ENCODE data around the gene ZNF697. TPM values are rescaled to one million over a fixed set of nuclear protein-coding genes. Genes with fewer than 3 reads are reported as not detected.

ZNF697 gene
- total RNA-seq, 1 experiment from 2014 or later = 2.9 TPM

GRCh38 chr1:119595606-119596005 lies 52.5 kb downstream of the ZNF697 start:
- no peak overlapping the region for H3K27ac Mint-ChIP-seq (ENCODE audit: unreplicated experiment)
- Histone ChIP-seq H3K36me3 (ENCODE audit: control insufficient read depth, insufficient read depth, low read length) (no peaks in the 10 kb centered on the region), H3K9me3 (no peaks in the 10 kb centered on the region), H3K4me1 (peaks cover 10% of the 10 kb centered on the region), H3K4me3 (ENCODE audit: low read depth, low read length) (no peak overlapping the region), H3K27me3 (replicated peaks; ENCODE audit: control insufficient read depth, insufficient read depth, low read length) (no peaks in the 10 kb centered on the region)
- H3K27me3 Mint-ChIP-seq (ENCODE audit: insufficient read depth, unreplicated experiment) = no peaks in the 10 kb centered on the region
- no peak for TF ChIP-seq CTCF (IDR thresholded peaks at IDR 0.05; ENCODE audit: insufficient read depth in 1 of 2, low read depth in 1 of 2, low read length in 1 of 2, severe bottlenecking in 1 of 2, unreplicated experiment in 1 of 2)
- ChIA-PET CTCF (no interaction called here), POLR2A (no interaction called here)
- peaks cover 6% of the 10 kb centered on the region for H3K4me1 Mint-ChIP-seq (ENCODE audit: low read depth, unreplicated experiment)
- H3K4me3 Mint-ChIP-seq (ENCODE audit: unreplicated experiment) = no peak overlapping the region
- intact Hi-C loops (cut with micrococcal nuclease; ENCODE audit: unreplicated experiment) = no loop called here
- no peaks in the 10 kb centered on the region for H3K9me3 Mint-ChIP-seq (ENCODE audit: unreplicated experiment)
- DNase-seq = no peak
- BruUV-seq (replicated peaks) = no TSS peak
- H3K36me3 Mint-ChIP-seq (ENCODE audit: insufficient read depth, unreplicated experiment) = no peaks in the 10 kb centered on the region

GRCh38 chr1:119595168-119595567 lies 52.9 kb downstream of the ZNF697 start:
- Mint-ChIP-seq H3K27me3 (ENCODE audit: insufficient read depth, unreplicated experiment) (no peaks in the 10 kb centered on the region), H3K27ac (ENCODE audit: unreplicated experiment) (no peak overlapping the region), H3K9me3 (ENCODE audit: unreplicated experiment) (no peaks in the 10 kb centered on the region), H3K4me3 (ENCODE audit: unreplicated experiment) (no peak overlapping the region), H3K4me1 (ENCODE audit: low read depth, unreplicated experiment) (peaks cover 6% of the 10 kb centered on the region), H3K36me3 (ENCODE audit: insufficient read depth, unreplicated experiment) (no peaks in the 10 kb centered on the region)
- no peak for DNase-seq
- Histone ChIP-seq H3K9me3 (no peaks in the 10 kb centered on the region), H3K4me1 (peaks cover 10% of the 10 kb centered on the region), H3K4me3 (ENCODE audit: low read depth, low read length) (no peak overlapping the region), H3K27me3 (replicated peaks; ENCODE audit: control insufficient read depth, insufficient read depth, low read length) (no peaks in the 10 kb centered on the region), H3K36me3 (ENCODE audit: control insufficient read depth, insufficient read depth, low read length) (no peaks in the 10 kb centered on the region)
- ChIA-PET POLR2A (no interaction called here), CTCF (no interaction called here)
- BruUV-seq (replicated peaks) = no TSS peak
- intact Hi-C loops (cut with micrococcal nuclease; ENCODE audit: unreplicated experiment) = no loop called here
- no peak for TF ChIP-seq CTCF (IDR thresholded peaks at IDR 0.05; ENCODE audit: insufficient read depth in 1 of 2, low read depth in 1 of 2, low read length in 1 of 2, severe bottlenecking in 1 of 2, unreplicated experiment in 1 of 2)

GRCh38 chr1:119594376-119594775 lies 53.7 kb downstream of the ZNF697 start:
- CTCF ChIA-PET = no interaction called here

More at GRCh38 chr1:119594376-119594775, 53.7 kb downstream of the ZNF697 start:
- H3K27me3 Mint-ChIP-seq (ENCODE audit: insufficient read depth, unreplicated experiment) = no peaks in the 10 kb centered on the region
- H3K9me3 ChIP-seq = no peaks in the 10 kb centered on the region
- H3K27me3 ChIP-seq (replicated peaks; ENCODE audit: control insufficient read depth, insufficient read depth, low read length) = no peaks in the 10 kb centered on the region
- no peak for TF ChIP-seq CTCF (IDR thresholded peaks at IDR 0.05; ENCODE audit: insufficient read depth in 1 of 2, low read depth in 1 of 2, low read length in 1 of 2, severe bottlenecking in 1 of 2, unreplicated experiment in 1 of 2)
- no TSS peak for BruUV-seq (replicated peaks)
- H3K4me3 Mint-ChIP-seq (ENCODE audit: unreplicated experiment) = no peak overlapping the region
- H3K4me3 ChIP-seq (ENCODE audit: low read depth, low read length) = no peak overlapping the region
- no peak overlapping the region for H3K27ac Mint-ChIP-seq (ENCODE audit: unreplicated experiment)
- POLR2A ChIA-PET = no interaction called here
- H3K36me3 Mint-ChIP-seq (ENCODE audit: insufficient read depth, unreplicated experiment) = no peaks in the 10 kb centered on the region
- H3K4me1 ChIP-seq = peaks cover 10% of the 10 kb centered on the region
- intact Hi-C loops (cut with micrococcal nuclease; ENCODE audit: unreplicated experiment) = no loop called here
- H3K4me1 Mint-ChIP-seq (ENCODE audit: low read depth, unreplicated experiment) = peaks cover 6% of the 10 kb centered on the region
- H3K36me3 ChIP-seq (ENCODE audit: control insufficient read depth, insufficient read depth, low read length) = no peaks in the 10 kb centered on the region
- DNase-seq = no peak
- H3K9me3 Mint-ChIP-seq (ENCODE audit: unreplicated experiment) = no peaks in the 10 kb centered on the region

Measured in Caco-2 (cell line).